GM10248 (cell line): ENCODE results near the gene MAN2C1.
"Not testable (repeated sequence)": the region's sequence is repeated elsewhere in the genome, so short reads cannot be mapped to it uniquely, and the experiment has no call there.

Experiments used
- CTCF ChIA-PET: fragments of 300-600 bp; sonication (Branson Sonifier 250); formaldehyde crosslinking; extraction: SDS; loops from one replicate; lab custom pipeline; 2021; ENCODE audit warnings: antibody characterized with exemption; lab: Yijun Ruan, JAX
- POLR2A ChIA-PET: fragments of 350-650 bp; sonication (Branson Sonifier 250); formaldehyde crosslinking; extraction: SDS; loops from one replicate; lab custom pipeline; 2020; ENCODE audit warnings: antibody characterized with exemption; lab: Yijun Ruan, JAX
- DNase-seq: peaks from one replicate; pipeline ENCODE4 v3.0.0; 2012; ENCODE audit errors: extremely low spot score
- CTCF ChIP-seq: IDR thresholded peaks from 2 replicates; pipeline ENCODE4 v1.5.1; 2012; ENCODE audit warnings: mild to moderate bottlenecking, low read depth; ENCODE audit errors: extremely low read depth, missing control alignments, control extremely low read depth

Gene MAN2C1

GRCh38 chr15:75353604-75354003 is 14.8 kb downstream of the MAN2C1 start:
- ChIA-PET CTCF (interaction anchor here (1.1 to 3.9 kb wide), 3 partner anchors 9 to 14 kb away, joined by 3 to 26 read pairs (median 3); partner anchors contain the start of gene MAN2C1), POLR2A (interaction anchor here (1.3 kb wide), 1 partner anchor 14 kb away, joined by 3 read pairs; no protein-coding TSS in a partner anchor)
- no peak for DNase-seq
- no peak for TF ChIP-seq CTCF

- DNase-seq, result no peak
- POLR2A ChIA-PET, result interaction anchor here (1.3 kb wide), 1 partner anchor 15 kb away, joined by 3 read pairs; no protein-coding TSS in a partner anchor
- CTCF ChIA-PET, result interaction anchor here (3.9 kb wide), 1 partner anchor 16 kb away, joined by 26 read pairs; the partner anchor contains the start of gene MAN2C1
- no peak for TF ChIP-seq CTCF
These were observed 16.0 kb downstream of the MAN2C1 start for GRCh38 chr15:75352186-75353080.

DNA sequence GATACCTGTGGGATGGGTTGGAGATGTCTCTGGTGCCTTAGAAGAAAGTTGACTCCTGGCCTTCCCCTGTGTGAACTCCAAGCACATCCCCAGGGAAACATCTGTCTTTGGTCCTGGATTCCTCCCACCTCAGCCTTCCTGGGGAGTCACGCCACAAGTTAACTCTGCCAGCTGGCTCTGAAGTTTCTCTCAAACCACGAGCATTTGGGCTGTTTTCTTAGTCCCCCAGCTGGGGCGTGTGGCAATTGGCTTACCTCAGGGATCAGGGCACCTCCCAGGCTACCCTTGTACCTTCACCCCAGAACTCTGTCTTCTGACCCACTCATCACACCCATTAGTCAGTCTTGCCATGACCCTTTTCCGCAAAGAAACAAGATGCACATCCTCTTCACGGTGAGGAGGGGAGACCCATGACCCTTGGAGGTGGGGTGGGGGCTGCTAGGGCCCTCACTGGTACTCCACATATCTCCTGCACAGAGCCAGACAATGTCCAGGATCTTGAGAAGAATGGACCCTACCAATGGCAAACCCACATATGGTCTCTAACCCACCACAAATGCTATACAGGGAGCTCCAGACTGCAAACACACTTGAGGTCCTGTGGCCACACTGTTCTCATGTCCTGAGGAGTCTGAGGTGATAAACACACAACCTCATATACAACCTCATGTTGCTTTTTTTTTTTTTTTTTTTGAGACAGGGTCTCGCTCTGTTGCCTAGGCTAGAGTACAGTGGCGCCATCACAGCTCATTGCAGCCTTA is 17.6 kb downstream of the MAN2C1 start:
- DNase-seq, result no peak
- POLR2A ChIA-PET, result interaction anchor here (0.5 kb wide), 1 partner anchor 282 kb away, joined by 6 read pairs; no protein-coding TSS in a partner anchor
- no peak for TF ChIP-seq CTCF
- CTCF ChIA-PET, result interaction anchor here (1.6 to 4.9 kb wide), 2 partner anchors 17 to 322 kb away, joined by 5 to 23 read pairs; partner anchors contain the start of gene MAN2C1

DNA sequence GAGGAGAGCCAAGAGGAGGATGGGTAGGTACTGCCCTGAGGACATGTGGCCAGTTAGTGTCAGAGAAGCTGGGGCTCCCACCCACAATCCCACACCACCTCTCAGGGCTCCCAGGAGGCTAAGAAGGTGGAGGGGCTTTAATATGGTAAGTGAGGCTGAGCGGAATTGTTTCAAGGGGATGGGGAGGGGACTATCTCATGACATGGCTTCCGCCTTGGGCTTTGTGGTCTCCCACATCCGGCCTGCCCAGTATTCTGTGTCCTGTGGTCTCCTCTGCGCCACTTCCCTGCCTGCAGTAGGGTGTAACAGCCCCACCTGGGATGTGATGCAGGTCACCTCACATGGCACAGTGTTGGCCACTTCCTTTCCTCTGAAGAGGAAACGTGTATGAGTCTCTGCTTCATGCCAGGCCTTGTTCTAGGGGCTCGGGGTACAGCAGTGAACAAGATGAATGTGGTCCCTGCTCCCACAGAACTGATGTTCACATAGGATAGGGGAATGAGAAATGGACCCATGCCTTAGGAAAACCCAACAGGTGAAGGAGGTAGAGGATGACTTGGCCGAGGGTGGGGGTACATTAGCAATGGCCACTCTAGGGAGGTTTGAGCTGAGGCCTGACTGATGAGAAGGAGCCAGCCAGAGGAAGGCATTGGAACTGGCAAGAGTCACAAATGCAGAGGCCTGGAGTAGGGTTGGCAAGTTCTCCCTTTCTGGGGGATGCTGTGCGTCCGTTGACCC is 18.4 kb downstream of the MAN2C1 start:
- TF ChIP-seq CTCF, result no peak
- DNase-seq, result peak; percentile 61
- CTCF ChIA-PET, result interaction anchor here (1.6 to 4.9 kb wide), 2 partner anchors 18 to 321 kb away, joined by 5 to 23 read pairs; partner anchors contain the start of gene MAN2C1
- POLR2A ChIA-PET, result interaction anchor here (1.1 to 1.2 kb wide), 2 partner anchors 18 to 389 kb away, joined by 3 read pairs; no protein-coding TSS in a partner anchor

- DNase-seq, result not testable (repeated sequence)
- ChIA-PET POLR2A (interaction anchor here (1.1 to 1.2 kb wide), 2 partner anchors 18 to 389 kb away, joined by 3 read pairs; no protein-coding TSS in a partner anchor), CTCF (interaction anchor here (4.9 kb wide), 1 partner anchor 19 kb away, joined by 23 read pairs; the partner anchor contains the start of gene MAN2C1)
These were observed 19.1 kb downstream of the MAN2C1 start for GRCh38 chr15:75349351-75349669.

- ChIA-PET CTCF (interaction anchor here (4.9 kb wide), 1 partner anchor 19 kb away, joined by 23 read pairs; the partner anchor contains the start of gene MAN2C1), POLR2A (interaction anchor here (1.1 to 1.2 kb wide), 2 partner anchors 19 to 390 kb away, joined by 3 read pairs; no protein-coding TSS in a partner anchor)
- TF ChIP-seq CTCF, result no peak
- DNase-seq, result no peak
These were observed 19.7 kb downstream of the MAN2C1 start for GRCh38 chr15:75348562-75349350.
